Bronchial epithelial cell (primary cell): ENCODE measurements around the gene ZNF646. TPM values are rescaled to one million over a fixed set of nuclear protein-coding genes. Genes with fewer than 3 reads are reported as not detected.

Experiments
- DNase-seq: peaks from one replicate; pipeline ENCODE4 v3.0.0-alpha.2; 2010; ENCODE audit warnings: low read depth
- FAIRE-seq: peaks from 2 replicates; lab custom pipeline; 2011; peaks lifted over from hg19 to GRCh38; lab: Jason Lieb, UNC
- H3K27me3 ChIP-seq: 2 replicates; pipeline ENCODE4 v1.5.1; 2011; ENCODE audit warnings: low read length; ENCODE audit not compliant: control insufficient read depth, insufficient read depth
- H3K36me3 ChIP-seq: 2 replicates; pipeline ENCODE4 v1.5.1; 2011; ENCODE audit warnings: low read length; ENCODE audit not compliant: control insufficient read depth, insufficient read depth
- H3K4me3 ChIP-seq: 2 replicates; pipeline ENCODE4 v1.5.1; 2011; ENCODE audit warnings: mild to moderate bottlenecking, low read depth, low read length, control low read depth
- CTCF ChIP-seq: IDR thresholded peaks from 2 replicates; pipeline ENCODE4 v1.5.1; 2011; ENCODE audit warnings: mild to moderate bottlenecking, moderate library complexity, low read length, control low read depth, inconsistent platforms; ENCODE audit not compliant: insufficient read depth, severe bottlenecking
- total RNA-seq: library from RNA; depleted of rRNA; stranded (reverse); fragments of >200 nt; gene quantifications from 2 replicates; pipeline ENCODE4 v1.2.1, GENCODE V29; 2014

ZNF646 gene
- total RNA-seq, 1 donor from 2014 or later, result 6.3 TPM

GRCh38 chr16:31067342-31067741, 6.9 kb upstream of the ZNF646 start:
- Histone ChIP-seq H3K27me3 (no peaks in the 10 kb centered on the region), H3K4me3 (no peak overlapping the region), H3K36me3 (peaks cover 6% of the 10 kb centered on the region)
- DNase-seq, result no peak
- no peak for FAIRE-seq
- TF ChIP-seq CTCF, result no peak

GRCh38 chr16:31071861-31072260, 2.4 kb upstream of the ZNF646 start:
- Histone ChIP-seq H3K4me3 (peak overlapping the region; percentile 96), H3K27me3 (no peaks in the 10 kb centered on the region), H3K36me3 (peaks cover 4% of the 10 kb centered on the region)
- DNase-seq (peak; percentile 27), FAIRE-seq (no peak)
- TF ChIP-seq CTCF, result no peak

GRCh38 chr16:31072540-31073141, 1.6 kb upstream of the ZNF646 start:
- no peak for FAIRE-seq
- Histone ChIP-seq H3K4me3 (peak overlapping the region; percentile 96), H3K27me3 (no peaks in the 10 kb centered on the region), H3K36me3 (peaks cover 6% of the 10 kb centered on the region)
- DNase-seq, result peak; percentile 41
- TF ChIP-seq CTCF, result peak; percentile 4

- DNase-seq (peak; percentile 79), FAIRE-seq (no peak)
- peak overlapping the region; percentile 96 for H3K4me3 ChIP-seq
- H3K36me3 ChIP-seq, result peaks cover 12% of the 10 kb centered on the region
- no peaks in the 10 kb centered on the region for H3K27me3 ChIP-seq
- TF ChIP-seq CTCF, result no peak
These were observed 866 bp upstream of the ZNF646 start for GRCh38 chr16:31073142-31073969.

- FAIRE-seq, result no peak
- no peak for TF ChIP-seq CTCF
- Histone ChIP-seq H3K4me3 (peak overlapping the region; percentile 96), H3K36me3 (peaks cover 20% of the 10 kb centered on the region), H3K27me3 (no peaks in the 10 kb centered on the region)
- no peak for DNase-seq
These were observed 577 bp downstream of the ZNF646 start for GRCh38 chr16:31074814-31075183.
